ENCODE data around the gene MAGEA9B. TPM values are rescaled to one million over a fixed set of nuclear protein-coding genes. Genes with fewer than 3 reads are reported as not detected.

The MAGEA9B gene
- total and polyA plus RNA-seq, 4 donors: not detected

DNA sequence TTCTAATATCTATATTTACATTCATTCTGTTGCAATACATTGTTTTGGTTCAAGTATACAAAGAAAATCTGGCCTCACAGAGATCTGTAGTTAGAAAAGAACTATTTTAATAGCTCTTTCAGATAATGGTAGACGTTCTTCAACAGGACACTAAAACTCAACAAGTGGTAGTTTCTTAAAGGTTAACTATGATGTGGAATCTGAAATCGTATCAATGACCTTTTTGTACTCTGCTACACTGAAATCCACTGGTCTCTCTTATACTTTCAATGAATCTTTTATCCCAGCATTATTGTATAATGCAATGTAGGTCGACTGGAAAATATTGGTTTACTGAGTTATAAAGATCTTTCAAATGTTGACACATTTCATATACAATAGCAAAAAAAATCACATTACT is 31.6 kb upstream of the MAGEA9B start:
- TF ChIP-seq TAF1 (conservative IDR thresholded peaks at IDR 0.05): no peak
- no peak for TF ChIP-seq NR2F2 (IDR thresholded peaks at IDR 0.05)
- TF ChIP-seq JUND (IDR thresholded peaks at IDR 0.05): no peak
- TF ChIP-seq RAD21 (IDR thresholded peaks at IDR 0.05): no peak
- TF ChIP-seq HNF4A (conservative IDR thresholded peaks at IDR 0.05): no peak
- no peak for TF ChIP-seq RXRA (IDR thresholded peaks at IDR 0.05)
- TF ChIP-seq SP1 (IDR thresholded peaks at IDR 0.05): no peak
- TF ChIP-seq FOXA2 (IDR thresholded peaks at IDR 0.05): no peak
- TF ChIP-seq, protein P1, sequence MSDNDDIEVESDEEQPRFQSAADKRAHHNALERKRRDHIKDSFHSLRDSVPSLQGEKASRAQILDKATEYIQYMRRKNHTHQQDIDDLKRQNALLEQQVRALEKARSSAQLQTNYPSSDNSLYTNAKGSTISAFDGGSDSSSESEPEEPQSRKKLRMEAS (IDR thresholded peaks at IDR 0.05): no peak
- TF ChIP-seq, protein P2, sequence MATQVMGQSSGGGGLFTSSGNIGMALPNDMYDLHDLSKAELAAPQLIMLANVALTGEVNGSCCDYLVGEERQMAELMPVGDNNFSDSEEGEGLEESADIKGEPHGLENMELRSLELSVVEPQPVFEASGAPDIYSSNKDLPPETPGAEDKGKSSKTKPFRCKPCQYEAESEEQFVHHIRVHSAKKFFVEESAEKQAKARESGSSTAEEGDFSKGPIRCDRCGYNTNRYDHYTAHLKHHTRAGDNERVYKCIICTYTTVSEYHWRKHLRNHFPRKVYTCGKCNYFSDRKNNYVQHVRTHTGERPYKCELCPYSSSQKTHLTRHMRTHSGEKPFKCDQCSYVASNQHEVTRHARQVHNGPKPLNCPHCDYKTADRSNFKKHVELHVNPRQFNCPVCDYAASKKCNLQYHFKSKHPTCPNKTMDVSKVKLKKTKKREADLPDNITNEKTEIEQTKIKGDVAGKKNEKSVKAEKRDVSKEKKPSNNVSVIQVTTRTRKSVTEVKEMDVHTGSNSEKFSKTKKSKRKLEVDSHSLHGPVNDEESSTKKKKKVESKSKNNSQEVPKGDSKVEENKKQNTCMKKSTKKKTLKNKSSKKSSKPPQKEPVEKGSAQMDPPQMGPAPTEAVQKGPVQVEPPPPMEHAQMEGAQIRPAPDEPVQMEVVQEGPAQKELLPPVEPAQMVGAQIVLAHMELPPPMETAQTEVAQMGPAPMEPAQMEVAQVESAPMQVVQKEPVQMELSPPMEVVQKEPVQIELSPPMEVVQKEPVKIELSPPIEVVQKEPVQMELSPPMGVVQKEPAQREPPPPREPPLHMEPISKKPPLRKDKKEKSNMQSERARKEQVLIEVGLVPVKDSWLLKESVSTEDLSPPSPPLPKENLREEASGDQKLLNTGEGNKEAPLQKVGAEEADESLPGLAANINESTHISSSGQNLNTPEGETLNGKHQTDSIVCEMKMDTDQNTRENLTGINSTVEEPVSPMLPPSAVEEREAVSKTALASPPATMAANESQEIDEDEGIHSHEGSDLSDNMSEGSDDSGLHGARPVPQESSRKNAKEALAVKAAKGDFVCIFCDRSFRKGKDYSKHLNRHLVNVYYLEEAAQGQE (IDR thresholded peaks at IDR 0.05): no peak
- TF ChIP-seq FOXA1 (IDR thresholded peaks at IDR 0.05): no peak
- TF ChIP-seq, protein P3, sequence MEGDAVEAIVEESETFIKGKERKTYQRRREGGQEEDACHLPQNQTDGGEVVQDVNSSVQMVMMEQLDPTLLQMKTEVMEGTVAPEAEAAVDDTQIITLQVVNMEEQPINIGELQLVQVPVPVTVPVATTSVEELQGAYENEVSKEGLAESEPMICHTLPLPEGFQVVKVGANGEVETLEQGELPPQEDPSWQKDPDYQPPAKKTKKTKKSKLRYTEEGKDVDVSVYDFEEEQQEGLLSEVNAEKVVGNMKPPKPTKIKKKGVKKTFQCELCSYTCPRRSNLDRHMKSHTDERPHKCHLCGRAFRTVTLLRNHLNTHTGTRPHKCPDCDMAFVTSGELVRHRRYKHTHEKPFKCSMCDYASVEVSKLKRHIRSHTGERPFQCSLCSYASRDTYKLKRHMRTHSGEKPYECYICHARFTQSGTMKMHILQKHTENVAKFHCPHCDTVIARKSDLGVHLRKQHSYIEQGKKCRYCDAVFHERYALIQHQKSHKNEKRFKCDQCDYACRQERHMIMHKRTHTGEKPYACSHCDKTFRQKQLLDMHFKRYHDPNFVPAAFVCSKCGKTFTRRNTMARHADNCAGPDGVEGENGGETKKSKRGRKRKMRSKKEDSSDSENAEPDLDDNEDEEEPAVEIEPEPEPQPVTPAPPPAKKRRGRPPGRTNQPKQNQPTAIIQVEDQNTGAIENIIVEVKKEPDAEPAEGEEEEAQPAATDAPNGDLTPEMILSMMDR (IDR thresholded peaks at IDR 0.05; ENCODE audit: low read depth, low read length, missing input control): no peak

DNA sequence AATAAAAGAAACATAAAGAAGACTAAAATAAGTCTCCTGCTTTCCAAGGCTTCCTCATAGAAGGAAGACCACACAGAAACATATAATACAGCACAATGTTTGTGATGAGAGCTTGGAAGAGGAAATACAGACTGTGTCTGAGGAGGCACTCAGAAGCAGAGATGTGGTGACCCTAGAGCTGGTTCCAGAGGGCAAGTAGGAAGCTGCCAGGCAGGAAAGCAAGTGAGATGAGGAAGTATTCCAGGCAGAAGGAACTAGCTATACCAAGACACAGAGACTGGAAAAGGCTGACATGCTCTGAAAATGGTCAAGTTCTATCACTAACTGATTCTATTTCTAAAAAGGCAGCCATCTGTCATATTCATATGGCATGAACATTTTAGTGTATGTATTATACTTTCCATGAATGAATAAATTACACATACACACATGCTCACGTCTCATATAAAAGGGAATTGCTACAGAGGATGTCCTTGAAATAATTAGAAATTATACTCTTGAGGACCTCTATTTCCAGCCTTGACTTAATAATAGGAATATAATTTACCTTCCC is 24.4 kb upstream of the MAGEA9B start:
- H3K27ac ChIP-seq (ENCODE audit: low read depth in 1 of 2, low read length in 2 of 2): no peak overlapping the region
- DNase-seq (ENCODE audit: low spot score): no peak
- no peak for TF ChIP-seq EGR1 (IDR thresholded peaks at IDR 0.05; ENCODE audit: low read depth in 2 of 2)
- TF ChIP-seq, protein P3 (IDR thresholded peaks at IDR 0.05; ENCODE audit: low read depth, low read length, missing input control): no peak
- no peak for TF ChIP-seq TAF1 (conservative IDR thresholded peaks at IDR 0.05)
- no peak for TF ChIP-seq YY1 (IDR thresholded peaks at IDR 0.05)
- TF ChIP-seq, protein P4, sequence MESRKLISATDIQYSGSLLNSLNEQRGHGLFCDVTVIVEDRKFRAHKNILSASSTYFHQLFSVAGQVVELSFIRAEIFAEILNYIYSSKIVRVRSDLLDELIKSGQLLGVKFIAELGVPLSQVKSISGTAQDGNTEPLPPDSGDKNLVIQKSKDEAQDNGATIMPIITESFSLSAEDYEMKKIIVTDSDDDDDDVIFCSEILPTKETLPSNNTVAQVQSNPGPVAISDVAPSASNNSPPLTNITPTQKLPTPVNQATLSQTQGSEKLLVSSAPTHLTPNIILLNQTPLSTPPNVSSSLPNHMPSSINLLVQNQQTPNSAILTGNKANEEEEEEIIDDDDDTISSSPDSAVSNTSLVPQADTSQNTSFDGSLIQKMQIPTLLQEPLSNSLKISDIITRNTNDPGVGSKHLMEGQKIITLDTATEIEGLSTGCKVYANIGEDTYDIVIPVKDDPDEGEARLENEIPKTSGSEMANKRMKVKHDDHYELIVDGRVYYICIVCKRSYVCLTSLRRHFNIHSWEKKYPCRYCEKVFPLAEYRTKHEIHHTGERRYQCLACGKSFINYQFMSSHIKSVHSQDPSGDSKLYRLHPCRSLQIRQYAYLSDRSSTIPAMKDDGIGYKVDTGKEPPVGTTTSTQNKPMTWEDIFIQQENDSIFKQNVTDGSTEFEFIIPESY (IDR thresholded peaks at IDR 0.05): no peak
- TF ChIP-seq JUND (IDR thresholded peaks at IDR 0.05): no peak
- no peak for TF ChIP-seq HNF4G (IDR thresholded peaks at IDR 0.05)
- TF ChIP-seq, protein P2 (IDR thresholded peaks at IDR 0.05): no peak
- H3K9me3 ChIP-seq (ENCODE audit: control insufficient read depth in 4 of 4, low read length in 3 of 4): no peaks in the 10 kb centered on the region
- no peaks in the 10 kb centered on the region for H3K27me3 ChIP-seq (ENCODE audit: control insufficient read depth in 4 of 4, insufficient read depth in 4 of 4, low read length in 3 of 4)
- H3K36me3 ChIP-seq (ENCODE audit: control insufficient read depth in 4 of 4, insufficient read depth in 3 of 4, low read depth in 1 of 4, low read length in 3 of 4): peaks cover 0 to 2% (median 0%) of the 10 kb centered on the region in 4 donors
- no peak overlapping the region for H3K4me3 ChIP-seq (ENCODE audit: low read depth in 1 of 3, low read length in 3 of 3)
- no peak overlapping the region for H3K9ac ChIP-seq (ENCODE audit: low read depth in 1 of 2, low read length in 2 of 2)
- WGBS: 81% methylated on average over 1 of the region's 1 CpG
- no peaks in the 10 kb centered on the region for H3K4me1 ChIP-seq (ENCODE audit: control insufficient read depth in 4 of 4, insufficient read depth in 4 of 4, low read length in 3 of 4)

More for the DNA sequence above, 31.6 kb upstream of the MAGEA9B start:
- DNase-seq (ENCODE audit: low spot score): no peak
- 88% methylated on average over 3 of the region's 3 CpGs for WGBS
- no peaks in the 10 kb centered on the region for H3K4me1 ChIP-seq (ENCODE audit: control insufficient read depth in 4 of 4, insufficient read depth in 4 of 4, low read length in 3 of 4)
- no peaks in the 10 kb centered on the region for H3K9me3 ChIP-seq (ENCODE audit: control insufficient read depth in 4 of 4, low read length in 3 of 4)
- H3K9ac ChIP-seq (ENCODE audit: low read depth in 1 of 2, low read length in 2 of 2): no peak overlapping the region
- H3K36me3 ChIP-seq (ENCODE audit: control insufficient read depth in 4 of 4, insufficient read depth in 3 of 4, low read depth in 1 of 4, low read length in 3 of 4): no peaks in the 10 kb centered on the region
- no peak overlapping the region for H3K4me3 ChIP-seq (ENCODE audit: low read depth in 1 of 3, low read length in 3 of 3)
- H3K27me3 ChIP-seq (ENCODE audit: control insufficient read depth in 4 of 4, insufficient read depth in 4 of 4, low read length in 3 of 4): no peaks in the 10 kb centered on the region
- H3K27ac ChIP-seq (ENCODE audit: low read depth in 1 of 2, low read length in 2 of 2): no peak overlapping the region

Data from liver (tissue), 9 donors.